Bronchial smooth muscle cell (primary cell): ENCODE results near the gene METRN. TPM values are rescaled to one million over a fixed set of nuclear protein-coding genes. Genes with fewer than 3 reads are reported as not detected.

Source experiments
- total RNA-seq: library from RNA; depleted of rRNA; stranded (reverse); fragments of >200 nt; gene quantifications from 2 replicates; pipeline ENCODE4 v1.2.1, GENCODE V29; 2014

Gene METRN
- 67.3 and 101 TPM in 2 replicates for total RNA-seq

GRCh38 chr16:714558-715476, at the start of gene METRN:
Gene METRN, plus strand, starts transcription at chr16:715118. Its CDS starts 172 bp downstream, at chr16:715290.

GRCh38 chr16:667780-668518, 47.0 kb upstream of the METRN start, which contains the start of gene RHOT2:
Gene RHOT2, plus strand, starts transcription at chr16:668132. Its CDS starts 68 bp downstream, at chr16:668200.

GRCh38 chr16:674968-675883, 39.7 kb upstream of the METRN start, which contains the start of gene RHBDL1:
Gene RHBDL1, plus strand, starts transcription at chr16:675671. Its CDS starts 120 bp downstream, at chr16:675791.

GRCh38 chr16:679814-680624, 34.9 kb upstream of the METRN start, which contains the start of gene STUB1:
Gene STUB1, plus strand, starts transcription at chr16:680410. Its CDS starts 116 bp downstream, at chr16:680526.

GRCh38 chr16:684071-684794, 30.7 kb upstream of the METRN start, which contains the start of gene JMJD8:
Gene JMJD8, minus strand, starts transcription at chr16:684334. Its CDS starts 15 bp downstream, at chr16:684319.

GRCh38 chr16:705431-706188, 9.3 kb upstream of the METRN start, which contains the start of gene FBXL16:
Gene FBXL16, minus strand, starts transcription at chr16:705801. Its CDS starts 8,396 bp downstream, at chr16:697405.

GRCh38 chr16:720990-721764, 6.3 kb downstream of the METRN start, which contains the start of gene ANTKMT:
Gene ANTKMT, plus strand, starts transcription at chr16:721146. Its CDS starts 129 bp downstream, at chr16:721275.

GRCh38 chr16:726438-727290, 11.7 kb downstream of the METRN start, which contains the start of the genes CCDC78 and HAGHL:
Gene CCDC78, minus strand, starts transcription at chr16:726443. Its CDS starts 76 bp downstream, at chr16:726367.
Gene HAGHL, plus strand, starts transcription at chr16:727106. Its CDS starts 404 bp downstream, at chr16:727510.

GRCh38 chr16:740764-741505, 26.0 kb downstream of the METRN start, which contains the start of gene CIAO3:
Gene CIAO3, minus strand, starts transcription at chr16:740997. Its CDS starts 12 bp downstream, at chr16:740985.

GRCh38 chr16:760545-761343, 45.8 kb downstream of the METRN start, which contains the start of gene MSLN:
Gene MSLN, plus strand, starts transcription at chr16:760734. Its CDS starts 1,947 bp downstream, at chr16:762681.

Other genes starting within 250 kb of the METRN start
- 13.9 and 15.9 TPM in 2 replicates for gene CAPN15, start 187.4 kb upstream of the METRN start, total RNA-seq
- not detected in 2 replicates for gene PRR35, start 154.7 kb upstream of the METRN start, total RNA-seq
- 1.1 and 4.7 TPM in 2 replicates for gene NHLRC4, start 148.1 kb upstream of the METRN start, total RNA-seq
- 16.7 and 23.0 TPM in 2 replicates for gene PIGQ, start 145.2 kb upstream of the METRN start, total RNA-seq
- gene RAB40C, start 125.1 kb upstream of the METRN start, total RNA-seq, result 6.5 and 8.2 TPM in 2 replicates
- 0.09 and 0.32 TPM in 2 replicates for gene WFIKKN1, start 84.1 kb upstream of the METRN start, total RNA-seq
- 66.9 and 80.2 TPM in 2 replicates for gene METTL26, start 78.8 kb upstream of the METRN start, total RNA-seq
- gene MCRIP2, start 73.3 kb upstream of the METRN start, total RNA-seq, result 9.0 and 12.9 TPM in 2 replicates
- 8.5 TPM in 2 replicates for gene WDR90, start 65.8 kb upstream of the METRN start, total RNA-seq
- 30.1 and 32.0 TPM in 2 replicates for gene RHOT2, start 47.0 kb upstream of the METRN start, total RNA-seq
- 3.9 and 5.0 TPM in 2 replicates for gene RHBDL1, start 39.4 kb upstream of the METRN start, total RNA-seq
- gene STUB1, start 34.7 kb upstream of the METRN start, total RNA-seq, result 187 and 202 TPM in 2 replicates
- gene JMJD8, start 30.8 kb upstream of the METRN start, total RNA-seq, result 18.1 and 22.9 TPM in 2 replicates
- gene WDR24, start 24.7 kb upstream of the METRN start, total RNA-seq, result 3.8 and 5.2 TPM in 2 replicates
- gene FBXL16, start 9.3 kb upstream of the METRN start, total RNA-seq, result under 0.01 and 0.09 TPM in 2 replicates
- 12.5 and 23.6 TPM in 2 replicates for gene ANTKMT, start 6.0 kb downstream of the METRN start, total RNA-seq
- gene CCDC78, start 11.3 kb downstream of the METRN start, total RNA-seq, result 0.34 and 2.0 TPM in 2 replicates
- gene HAGHL, start 12.0 kb downstream of the METRN start, total RNA-seq, result 9.7 and 15.1 TPM in 2 replicates
- gene CIAO3, start 25.9 kb downstream of the METRN start, total RNA-seq, result 24.3 and 32.0 TPM in 2 replicates
- not detected in 2 replicates for gene MSLN, start 45.6 kb downstream of the METRN start, total RNA-seq
- gene RPUSD1, start 73.3 kb downstream of the METRN start, total RNA-seq, result 15.3 and 15.8 TPM in 2 replicates
- gene CHTF18, start 73.5 kb downstream of the METRN start, total RNA-seq, result 1.7 and 3.0 TPM in 2 replicates
- gene GNG13, start 85.6 kb downstream of the METRN start, total RNA-seq, result not detected in 2 replicates